A549 treated with AZD9567 at 1 μM for 4 hours (cell line): ENCODE measurements around the gene HSPB8. TPM values are rescaled to one million over a fixed set of nuclear protein-coding genes. Genes with fewer than 3 reads are reported as not detected.

ENCODE experiments used
- total RNA-seq: library from RNA; stranded (reverse); fragments of 200-300 nt; extraction: Qiagen RNA extraction; gene quantifications from 5 replicates; pipeline ENCODE4 v1.2.3, GENCODE V29; 2022; ENCODE audit not compliant: insufficient read depth

The HSPB8 gene, protein sequence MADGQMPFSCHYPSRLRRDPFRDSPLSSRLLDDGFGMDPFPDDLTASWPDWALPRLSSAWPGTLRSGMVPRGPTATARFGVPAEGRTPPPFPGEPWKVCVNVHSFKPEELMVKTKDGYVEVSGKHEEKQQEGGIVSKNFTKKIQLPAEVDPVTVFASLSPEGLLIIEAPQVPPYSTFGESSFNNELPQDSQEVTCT
- 10.4 to 15.7 TPM (median 12.8 TPM) in 5 replicates for total RNA-seq

DNA sequence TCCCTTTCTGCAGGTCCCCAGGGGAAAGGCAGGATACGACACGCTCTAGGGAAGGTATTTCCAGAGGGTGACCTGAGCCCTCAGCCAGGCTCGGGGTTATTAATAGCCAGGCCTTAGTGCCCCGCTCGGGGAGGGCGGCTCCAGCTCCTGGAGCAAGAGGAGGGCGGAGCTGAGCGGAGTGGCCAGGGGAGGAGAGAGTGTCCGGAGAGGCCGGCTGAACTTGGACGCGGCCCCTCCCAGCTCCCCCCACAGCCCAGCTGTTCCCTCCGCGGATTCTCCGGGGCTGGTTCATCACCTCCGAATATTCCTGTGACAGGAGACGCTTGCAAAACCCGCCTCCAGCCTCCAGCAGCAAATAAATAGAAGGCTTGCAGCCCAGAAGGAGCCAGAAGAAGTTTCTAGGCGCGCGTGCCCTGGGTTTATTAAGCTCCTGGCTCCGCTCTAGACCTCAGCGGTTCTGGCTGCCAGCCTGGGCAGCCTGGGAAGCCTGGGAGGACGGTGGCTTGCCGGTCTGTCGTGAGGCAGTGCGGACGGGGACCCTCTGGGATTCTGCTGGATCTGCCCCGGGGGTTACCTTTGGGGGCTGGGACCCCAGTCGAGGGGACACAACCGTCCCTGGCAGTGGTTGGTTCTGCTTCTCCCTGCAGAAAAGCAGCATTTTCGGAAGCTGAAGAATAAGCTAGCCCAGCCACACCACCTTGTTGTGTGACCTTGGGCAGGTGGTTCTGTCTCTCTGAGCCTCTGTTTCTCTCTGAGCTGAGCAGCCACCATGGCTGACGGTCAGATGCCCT lies at the start of gene HSPB8:
TSS of gene HSPB8 (plus strand) at position 388 of the 791 bp plus-strand sequence. CDS start at position 770, 382 bp downstream.

Other genes with a start within 250 kb of the HSPB8 start
- not detected in 5 replicates for gene SRRM4, start 197.4 kb upstream of the HSPB8 start, total RNA-seq
- 0.15 TPM in 1 of 5 replicates, not detected in the others for gene CCDC60, start 155.8 kb downstream of the HSPB8 start, total RNA-seq